Adipocyte (in vitro differentiated cells): ENCODE measurements around the gene EMP2.
A peak's percentile ranks its signal among the peaks of the same experiment; 100 is the strongest.

Source experiments
- DNase-seq: peaks from one replicate; pipeline ENCODE4 v3.0.0-alpha.2; 2015; ENCODE audit warnings: low read depth
- H3K27me3 ChIP-seq: replicated peaks from 2 replicates; pipeline ENCODE4 v1.7.0; 2013; ENCODE audit warnings: mild to moderate bottlenecking, low read length, moderate library complexity; ENCODE audit not compliant: control insufficient read depth, insufficient read depth
- H3K36me3 ChIP-seq: 2 replicates; pipeline ENCODE4 v1.7.0; 2013; ENCODE audit warnings: low read length, mild to moderate bottlenecking, moderate library complexity; ENCODE audit not compliant: control insufficient read depth, insufficient read depth, severe bottlenecking
- H3K4me1 ChIP-seq: 2 replicates; pipeline ENCODE4 v1.7.0; 2013; ENCODE audit warnings: mild to moderate bottlenecking, low read length, moderate library complexity; ENCODE audit not compliant: control insufficient read depth, insufficient read depth
- H3K4me3 ChIP-seq: 2 replicates; pipeline ENCODE4 v1.7.0; 2013; ENCODE audit warnings: mild to moderate bottlenecking, low read length, moderate library complexity
- H3K9ac ChIP-seq: 2 replicates; pipeline ENCODE4 v1.7.0; 2013; ENCODE audit warnings: mild to moderate bottlenecking, low read length, moderate library complexity
- H3K9me3 ChIP-seq: 2 replicates; pipeline ENCODE4 v1.7.0; 2013; ENCODE audit warnings: mild to moderate bottlenecking, low read length, moderate library complexity; ENCODE audit not compliant: control insufficient read depth

The EMP2 gene

GRCh38 chr16:10589109-10589508 is 8.7 kb upstream of the EMP2 start:
- Histone ChIP-seq H3K27me3 (peaks cover 16% of the 10 kb centered on the region), H3K4me1 (peaks cover 11% of the 10 kb centered on the region), H3K36me3 (no peaks in the 10 kb centered on the region), H3K9me3 (no peaks in the 10 kb centered on the region), H3K9ac (no peak overlapping the region), H3K4me3 (no peak overlapping the region)
- DNase-seq, result no peak

- H3K27me3 ChIP-seq, result peaks cover 12% of the 10 kb centered on the region
- DNase-seq, result no peak
- H3K4me3 ChIP-seq, result no peak overlapping the region
- H3K9me3 ChIP-seq, result no peaks in the 10 kb centered on the region
- no peaks in the 10 kb centered on the region for H3K36me3 ChIP-seq
- peaks cover 11% of the 10 kb centered on the region for H3K4me1 ChIP-seq
- H3K9ac ChIP-seq, result no peak overlapping the region
Measured at GRCh38 chr16:10587622-10588021, 7.2 kb upstream of the EMP2 start.

GRCh38 chr16:10584981-10585438 is 4.6 kb upstream of the EMP2 start:
- DNase-seq, result no peak
- Histone ChIP-seq H3K9ac (no peak overlapping the region), H3K4me3 (no peak overlapping the region), H3K4me1 (peaks cover 21% of the 10 kb centered on the region), H3K9me3 (no peaks in the 10 kb centered on the region), H3K36me3 (no peaks in the 10 kb centered on the region), H3K27me3 (peaks cover 12% of the 10 kb centered on the region)

GRCh38 chr16:10583269-10583668 is 2.9 kb upstream of the EMP2 start:
- H3K4me3 ChIP-seq, result no peak overlapping the region
- H3K9ac ChIP-seq, result no peak overlapping the region
- no peaks in the 10 kb centered on the region for H3K9me3 ChIP-seq
- DNase-seq, result no peak
- H3K27me3 ChIP-seq, result no peaks in the 10 kb centered on the region
- H3K36me3 ChIP-seq, result no peaks in the 10 kb centered on the region
- H3K4me1 ChIP-seq, result peaks cover 27% of the 10 kb centered on the region

GRCh38 chr16:10581507-10581906 is 1.1 kb upstream of the EMP2 start:
- H3K4me1 ChIP-seq, result peaks cover 42% of the 10 kb centered on the region
- no peaks in the 10 kb centered on the region for H3K9me3 ChIP-seq
- H3K4me3 ChIP-seq, result no peak overlapping the region
- no peaks in the 10 kb centered on the region for H3K36me3 ChIP-seq
- no peak overlapping the region for H3K9ac ChIP-seq
- DNase-seq, result peak; percentile 44
- no peaks in the 10 kb centered on the region for H3K27me3 ChIP-seq

GRCh38 chr16:10580883-10581247 is 467 bp upstream of the EMP2 start:
- peak overlapping the region; percentile 84 for H3K4me3 ChIP-seq
- H3K27me3 ChIP-seq, result no peaks in the 10 kb centered on the region
- H3K9me3 ChIP-seq, result no peaks in the 10 kb centered on the region
- DNase-seq, result no peak
- H3K4me1 ChIP-seq, result peaks cover 48% of the 10 kb centered on the region
- peak overlapping the region; percentile 83 for H3K9ac ChIP-seq
- no peaks in the 10 kb centered on the region for H3K36me3 ChIP-seq

GRCh38 chr16:10579575-10579964 is 828 bp downstream of the EMP2 start:
- H3K4me1 ChIP-seq, result peaks cover 43% of the 10 kb centered on the region
- no peak for DNase-seq

GRCh38 chr16:10578474-10579316 is 1.7 kb downstream of the EMP2 start:
- Histone ChIP-seq H3K4me3 (peak overlapping the region; percentile 84), H3K36me3 (no peaks in the 10 kb centered on the region)
- no peak for DNase-seq

More at GRCh38 chr16:10579575-10579964, 828 bp downstream of the EMP2 start:
- Histone ChIP-seq H3K4me3 (peak overlapping the region; percentile 84), H3K9me3 (no peaks in the 10 kb centered on the region), H3K36me3 (no peaks in the 10 kb centered on the region), H3K9ac (peak overlapping the region; percentile 83), H3K27me3 (no peaks in the 10 kb centered on the region)

GRCh38 chr16:10577305-10578202 is 2.8 kb downstream of the EMP2 start:
- no peak overlapping the region for H3K4me3 ChIP-seq
- DNase-seq, result peak; percentile 64

More at GRCh38 chr16:10578474-10579316, 1.7 kb downstream of the EMP2 start:
- Histone ChIP-seq H3K27me3 (no peaks in the 10 kb centered on the region), H3K9me3 (no peaks in the 10 kb centered on the region), H3K4me1 (peaks cover 41% of the 10 kb centered on the region), H3K9ac (no peak overlapping the region)

GRCh38 chr16:10576390-10577304 is 3.8 kb downstream of the EMP2 start:
- Histone ChIP-seq H3K27me3 (no peaks in the 10 kb centered on the region), H3K9me3 (no peaks in the 10 kb centered on the region), H3K9ac (peak overlapping the region; percentile 11), H3K4me3 (no peak overlapping the region), H3K4me1 (peaks cover 43% of the 10 kb centered on the region), H3K36me3 (no peaks in the 10 kb centered on the region)
- DNase-seq, result no peak

More at GRCh38 chr16:10577305-10578202, 2.8 kb downstream of the EMP2 start:
- Histone ChIP-seq H3K36me3 (no peaks in the 10 kb centered on the region), H3K27me3 (no peaks in the 10 kb centered on the region), H3K4me1 (peaks cover 41% of the 10 kb centered on the region), H3K9ac (no peak overlapping the region), H3K9me3 (no peaks in the 10 kb centered on the region)
